Upper lobe of left lung (tissue), 6 donors: ENCODE measurements around the gene NUP85. TPM values are rescaled to one million over a fixed set of nuclear protein-coding genes. Genes with fewer than 3 reads are reported as not detected.

Experiments used
- ATAC-seq, 2 donors: fragments of 200-7000 bp; cut with Tn5 transposase; one replicate each; pipeline ENCODE4 v1.9.1; 2022; ENCODE audit warnings: mild to moderate bottlenecking in 2 of 2, moderate library complexity in 2 of 2; ENCODE audit not compliant: low FRiP score in 2 of 2
- DNase-seq, 2 donors: peaks; one replicate each; pipeline ENCODE4 v3.0.0-alpha.2; 2019 to 2020
- H3K27ac ChIP-seq, 4 donors: fragments of 200-600 bp; sonication (generic); one replicate each; pipeline ENCODE4 v1.5.1; 2016 to 2019
- H3K27me3 ChIP-seq, 4 donors: fragments of 200-600 bp; sonication (generic); one replicate each; pipeline ENCODE4 v1.5.1; 2017 to 2019
- H3K36me3 ChIP-seq, 4 donors: fragments of 200-600 bp; sonication (generic); one replicate each; pipeline ENCODE4 v1.5.1; 2016 to 2019
- H3K4me1 ChIP-seq, 4 donors: fragments of 200-600 bp; sonication (generic); one replicate each; pipeline ENCODE4 v1.5.1; 2018 to 2019
- H3K4me3 ChIP-seq, 4 donors: fragments of 200-600 bp; sonication (generic); one replicate each; pipeline ENCODE4 v1.5.1; 2017 to 2019; ENCODE audit warnings: mild to moderate bottlenecking in 2 of 4, moderate library complexity in 1 of 4
- H3K9me3 ChIP-seq, 4 donors: fragments of 200-600 bp; sonication (generic); one replicate each; pipeline ENCODE4 v1.5.1; 2018 to 2019
- CTCF ChIP-seq, 6 experiments: fragments of 450-650 bp in 4 of 6; fragments of 200-600 bp in 2 of 6; sonication (generic) in 2 of 6; IDR thresholded peaks; one replicate each; pipeline ENCODE4 v1.5.1; 2016 to 2019; ENCODE audit warnings: antibody characterized with exemption in 6 of 6
- EP300 ChIP-seq, 4 donors: sonication (generic); formaldehyde crosslinking; IDR thresholded peaks; one replicate each; pipeline ENCODE4 v1.5.1; 2017; ENCODE audit warnings: antibody characterized with exemption in 4 of 4, control low read depth in 2 of 4
- POLR2A ChIP-seq, 4 donors: fragments of 450-650 bp; IDR thresholded peaks; one replicate each; pipeline ENCODE4 v1.5.1; 2016 to 2017; ENCODE audit warnings: antibody characterized with exemption in 4 of 4, mild to moderate bottlenecking in 2 of 4
- POLR2AphosphoS5 ChIP-seq, 2 donors: sonication (generic); formaldehyde crosslinking; IDR thresholded peaks; one replicate each; pipeline ENCODE4 v1.5.1; 2017; ENCODE audit warnings: antibody characterized with exemption in 2 of 2
- WGBS, 2 donors: methylation state at CpG; one replicate each; pipeline ENCODE4 v1.1.5; 2017 to 2018; 5-methylcytosine and 5-hydroxymethylcytosine counted together
- total RNA-seq, 6 donors: library from RNA; depleted of rRNA in 4 of 6; stranded (reverse); fragments of >200 nt in 4 of 6; gene quantifications; one replicate each; pipeline versions ENCODE4 v1.1.0 to v1.2.1, GENCODE V29; 2016 to 2021
- donor health status: DM: no; HTN: no; CAD: no; lungs with moderate emphysema.
- donor health status: DM: no; HTN: yes; CAD: no; lungs with severe emphysema.

NUP85 gene
- total RNA-seq, 6 donors from 2014 or later = 21.7 to 69.1 (median 43.5) TPM

- peak within 1 kb of the TSS; percentile 84 to 98 (median 92) for H3K4me3 ChIP-seq
- DNase-seq (no peak), ATAC-seq (no peak)
- H3K27me3 ChIP-seq = no peaks in the 10 kb centered on the region
- peaks cover 13 to 41% (median 26%) of the 10 kb centered on the region in 4 donors for H3K4me1 ChIP-seq
- TF ChIP-seq POLR2A (IDR thresholded peaks at IDR 0.05) (peak in 1 of 4 donors; percentile 79), POLR2AphosphoS5 (IDR thresholded peaks at IDR 0.05) (no peak)
- WGBS, 2 donors = 0% methylated on average over 6 to 7 of the region's 39 CpGs
- peaks cover 6 to 17% (median 14%) of the 10 kb centered on the region in 4 donors for H3K36me3 ChIP-seq
- H3K9me3 ChIP-seq = no peaks in the 10 kb centered on the region
- peak within 1 kb of the TSS; percentile 95 to 99 (median 96) for H3K27ac ChIP-seq
Observed at GRCh38 chr17:75270966-75271232, 65.4 kb downstream of the NUP85 start, which contains the start of gene MIF4GD. Gene MIF4GD, minus strand, starts transcription at chr17:75271231. Its CDS starts 1,036 bp downstream, at chr17:75270195.

- WGBS, 2 donors = 0% methylated on average over 38 to 41 of the region's 74 CpGs
Observed at GRCh38 chr17:75271233-75271954, 65.9 kb downstream of the NUP85 start.

GRCh38 chr17:75271955-75272847 lies 66.7 kb downstream of the NUP85 start:
- H3K4me3 ChIP-seq = peak overlapping the region; percentile 79 to 98 (median 92)
- H3K27me3 ChIP-seq = no peaks in the 10 kb centered on the region
- peaks cover 0 to 8% (median 2%) of the 10 kb centered on the region in 4 donors for H3K36me3 ChIP-seq
- no peaks in the 10 kb centered on the region for H3K9me3 ChIP-seq
- H3K27ac ChIP-seq = peak overlapping the region; percentile 93 to 99 (median 95)
- 53 to 60% methylated on average over 14 to 22 of the region's 24 CpGs for WGBS, 2 donors
- peak in 1 of 2 donors; percentile 80 for DNase-seq
- peaks cover 13 to 35% (median 25%) of the 10 kb centered on the region in 4 donors for H3K4me1 ChIP-seq
- ATAC-seq = no peak
- TF ChIP-seq EP300 (IDR thresholded peaks at IDR 0.05) (no peak), POLR2AphosphoS5 (IDR thresholded peaks at IDR 0.05) (no peak), POLR2A (IDR thresholded peaks at IDR 0.05) (no peak), CTCF (IDR thresholded peaks at IDR 0.05) (no peak)

More at GRCh38 chr17:75271233-75271954, 65.9 kb downstream of the NUP85 start:
- ATAC-seq (peak; percentile 87 to 93), DNase-seq (peak; percentile 91 to 98)
- peak overlapping the region; percentile 93 to 99 (median 95) for H3K27ac ChIP-seq
- H3K36me3 ChIP-seq = peaks cover under 1 to 13% (median 9%) of the 10 kb centered on the region in 4 donors
- no peaks in the 10 kb centered on the region for H3K9me3 ChIP-seq
- H3K27me3 ChIP-seq = no peaks in the 10 kb centered on the region
- peak overlapping the region; percentile 79 to 98 (median 92) for H3K4me3 ChIP-seq
- H3K4me1 ChIP-seq = peaks cover 13 to 39% (median 26%) of the 10 kb centered on the region in 4 donors
- peak; percentile 95 to 100 (median 100) for TF ChIP-seq CTCF (IDR thresholded peaks at IDR 0.05)
- TF ChIP-seq EP300 (IDR thresholded peaks at IDR 0.05) = no peak
- TF ChIP-seq POLR2AphosphoS5 (IDR thresholded peaks at IDR 0.05) = peak; percentile 9 to 38
- TF ChIP-seq POLR2A (IDR thresholded peaks at IDR 0.05) = peak in 1 of 4 donors; percentile 64

- no peak for DNase-seq
- Histone ChIP-seq H3K4me1 (peaks cover 13 to 34% (median 22%) of the 10 kb centered on the region in 4 donors), H3K36me3 (peaks cover 0 to 9% (median 0%) of the 10 kb centered on the region in 4 donors), H3K4me3 (no peak overlapping the region), H3K27me3 (no peaks in the 10 kb centered on the region), H3K9me3 (no peaks in the 10 kb centered on the region), H3K27ac (peak overlapping the region in 1 of 4 donors; percentile 95)
- ATAC-seq = no peak
- TF ChIP-seq POLR2A (IDR thresholded peaks at IDR 0.05) (no peak), POLR2AphosphoS5 (IDR thresholded peaks at IDR 0.05) (no peak), CTCF (IDR thresholded peaks at IDR 0.05) (no peak), EP300 (IDR thresholded peaks at IDR 0.05) (no peak)
- WGBS, 2 donors = 67 to 85% methylated on average over 3 of the region's 3 CpGs
Observed at GRCh38 chr17:75272848-75273184, 67.3 kb downstream of the NUP85 start.
